Measurements from ENCODE around the gene CHCHD5.

- no peak for TF ChIP-seq CTCF (IDR thresholded peaks at IDR 0.05)
- TF ChIP-seq POLR2A (IDR thresholded peaks at IDR 0.05): no peak
These were observed 7.0 kb downstream of the CHCHD5 start for GRCh38 chr2:112591413-112591812.
